ENCODE results near the gene ST6GALNAC4. TPM values are rescaled to one million over a fixed set of nuclear protein-coding genes. Genes with fewer than 3 reads are reported as not detected.

ST6GALNAC4 gene
- total RNA-seq, 8 experiments from 2014 or later, result 6.5 to 54.7 (median 14.6) TPM

GRCh38 chr9:127915325-127915752 is 1.5 kb downstream of the ST6GALNAC4 start:
- no peak overlapping the region for H3K27ac ChIP-seq
- in situ Hi-C loops (cut with MboI; ENCODE audit: low pct_unique_long_range_greater_than_20kb in 2 of 9, low sequenced_read_pairs in 9 of 9, unreplicated experiment in 9 of 9), result loop anchor here (25.0 kb wide), 1 partner anchor 328 kb away; no protein-coding TSS in a partner anchor
- 0% methylated on average over 1 of the region's 5 CpGs; no CpG with 5 or more reads in 9 of the 10 experiments for WGBS, 10 experiments
- no peak for ATAC-seq (replicated peaks in 6 of 8)
- H3K4me1 ChIP-seq (replicated peaks in 1 of 2), result peaks cover 8 to 23% of the 10 kb centered on the region in 2 donors
- no peak overlapping the region for H3K4me3 ChIP-seq

- peaks cover 8 to 24% of the 10 kb centered on the region in 2 donors for H3K4me1 ChIP-seq (replicated peaks in 1 of 2)
- no peak overlapping the region for H3K4me3 ChIP-seq
- WGBS, 10 experiments, result 94 to 100% methylated on average over 1 to 3 of the region's 11 CpGs; no CpG with 5 or more reads in 8 of the 10 experiments
- ATAC-seq (replicated peaks in 6 of 8), result no peak
- H3K27ac ChIP-seq, result no peak overlapping the region
- in situ Hi-C loops (cut with MboI; ENCODE audit: low pct_unique_long_range_greater_than_20kb in 2 of 9, low sequenced_read_pairs in 9 of 9, unreplicated experiment in 9 of 9), result loop anchor here (25.0 kb wide), 1 partner anchor 326 kb away; no protein-coding TSS in a partner anchor
Observed at GRCh38 chr9:127913682-127914081, 3.2 kb downstream of the ST6GALNAC4 start.

GRCh38 chr9:127912882-127913281 is 4.0 kb downstream of the ST6GALNAC4 start:
- ATAC-seq (replicated peaks in 6 of 8), result no peak
- H3K27ac ChIP-seq, result no peak overlapping the region
- H3K4me1 ChIP-seq (replicated peaks in 1 of 2), result peaks cover 8 to 20% of the 10 kb centered on the region in 2 donors
- WGBS, 10 experiments, result 62 to 100% (median 100%) methylated on average over 1 to 4 of the region's 5 CpGs; no CpG with 5 or more reads in 3 of the 10 experiments
- in situ Hi-C loops (cut with MboI; ENCODE audit: low pct_unique_long_range_greater_than_20kb in 2 of 9, low sequenced_read_pairs in 9 of 9, unreplicated experiment in 9 of 9), result loop anchor here (25.0 kb wide), 1 partner anchor 326 kb away; no protein-coding TSS in a partner anchor
- H3K4me3 ChIP-seq, result no peak overlapping the region

- WGBS, 10 experiments, result 80 to 97% (median 93%) methylated on average over 1 to 11 of the region's 31 CpGs; no CpG with 5 or more reads in 7 of the 10 experiments
- peaks cover 8 to 15% of the 10 kb centered on the region in 2 donors for H3K4me1 ChIP-seq (replicated peaks in 1 of 2)
- in situ Hi-C loops (cut with MboI; ENCODE audit: low pct_unique_long_range_greater_than_20kb in 2 of 9, low sequenced_read_pairs in 9 of 9, unreplicated experiment in 9 of 9), result loop anchor here (25.0 kb wide), 1 partner anchor 325 kb away; no protein-coding TSS in a partner anchor
- ATAC-seq (replicated peaks in 6 of 8), result no peak
- H3K27ac ChIP-seq, result no peak overlapping the region
- no peak overlapping the region for H3K4me3 ChIP-seq
Observed at GRCh38 chr9:127912296-127912695, 4.5 kb downstream of the ST6GALNAC4 start.

GRCh38 chr9:127910613-127911205 is 6.1 kb downstream of the ST6GALNAC4 start:
- Histone ChIP-seq H3K4me3 (no peak overlapping the region), H3K4me1 (replicated peaks in 1 of 2) (peaks cover 11 to 20% of the 10 kb centered on the region in 2 donors), H3K27ac (no peak overlapping the region)
- 40 to 100% (median 74%) methylated on average over 1 to 2 of the region's 6 CpGs; no CpG with 5 or more reads in 4 of the 10 experiments for WGBS, 10 experiments
- in situ Hi-C loops (cut with MboI; ENCODE audit: low pct_unique_long_range_greater_than_20kb in 2 of 9, low sequenced_read_pairs in 9 of 9, unreplicated experiment in 9 of 9), result loop anchor here (25.0 kb wide), 1 partner anchor 323 kb away; no protein-coding TSS in a partner anchor
- ATAC-seq (replicated peaks in 6 of 8), result peak; percentile 14 to 93 (median 46)

- Histone ChIP-seq H3K27ac (no peak overlapping the region), H3K4me1 (replicated peaks in 1 of 2) (peaks cover 11 to 17% of the 10 kb centered on the region in 2 donors), H3K4me3 (no peak overlapping the region)
- 40 to 82% methylated on average over 2 to 5 of the region's 17 CpGs; no CpG with 5 or more reads in 8 of the 10 experiments for WGBS, 10 experiments
- in situ Hi-C loops (cut with MboI; ENCODE audit: low pct_unique_long_range_greater_than_20kb in 2 of 9, low sequenced_read_pairs in 9 of 9, unreplicated experiment in 9 of 9), result loop anchor here (25.0 kb wide), 1 partner anchor 323 kb away; no protein-coding TSS in a partner anchor
- no peak for ATAC-seq (replicated peaks in 6 of 8)
Observed at GRCh38 chr9:127909839-127910273, 7.0 kb downstream of the ST6GALNAC4 start.

- H3K27ac ChIP-seq, result no peak overlapping the region
- ATAC-seq (replicated peaks in 6 of 8), result no peak
- 100% methylated on average over 1 of the region's 10 CpGs; no CpG with 5 or more reads in 8 of the 10 experiments for WGBS, 10 experiments
- H3K4me1 ChIP-seq (replicated peaks in 1 of 2), result peaks cover 14 to 27% of the 10 kb centered on the region in 2 donors
- no peak overlapping the region for H3K4me3 ChIP-seq
- in situ Hi-C loops (cut with MboI; ENCODE audit: low pct_unique_long_range_greater_than_20kb in 2 of 9, low sequenced_read_pairs in 9 of 9, unreplicated experiment in 9 of 9), result loop anchor here (25.0 kb wide), 1 partner anchor 321 kb away; no protein-coding TSS in a partner anchor
Observed at GRCh38 chr9:127908660-127908926, 8.2 kb downstream of the ST6GALNAC4 start.

- no peak overlapping the region for H3K4me3 ChIP-seq
- H3K27ac ChIP-seq, result no peak overlapping the region
- in situ Hi-C loops (cut with MboI; ENCODE audit: low pct_unique_long_range_greater_than_20kb in 2 of 9, low sequenced_read_pairs in 9 of 9, unreplicated experiment in 9 of 9), result loop anchor here (25.0 kb wide), 1 partner anchor 321 kb away; no protein-coding TSS in a partner anchor
- WGBS, 10 experiments, result 81 to 100% (median 90%) methylated on average over 1 to 8 of the region's 35 CpGs; no CpG with 5 or more reads in 5 of the 10 experiments
- H3K4me1 ChIP-seq (replicated peaks in 1 of 2), result peaks cover 17 to 33% of the 10 kb centered on the region in 2 donors
- no peak for ATAC-seq (replicated peaks in 6 of 8)
Observed at GRCh38 chr9:127907867-127908659, 8.8 kb downstream of the ST6GALNAC4 start.

GRCh38 chr9:127905788-127906191 is 11.1 kb downstream of the ST6GALNAC4 start:
- ATAC-seq (replicated peaks in 6 of 8), result no peak
- Histone ChIP-seq H3K27ac (no peak overlapping the region), H3K4me3 (no peak overlapping the region), H3K4me1 (replicated peaks in 1 of 2) (peaks cover 17 to 33% of the 10 kb centered on the region in 2 donors)
- in situ Hi-C loops (cut with MboI; ENCODE audit: low pct_unique_long_range_greater_than_20kb in 2 of 9, low sequenced_read_pairs in 9 of 9, unreplicated experiment in 9 of 9), result loop anchor here (25.0 kb wide), 1 partner anchor 318 kb away; no protein-coding TSS in a partner anchor
- WGBS, 10 experiments, result 89 to 100% (median 95%) methylated on average over 1 to 5 of the region's 12 CpGs; no CpG with 5 or more reads in 6 of the 10 experiments

- in situ Hi-C loops (cut with MboI; ENCODE audit: low pct_unique_long_range_greater_than_20kb in 2 of 9, low sequenced_read_pairs in 9 of 9, unreplicated experiment in 9 of 9), result loop anchor here (25.0 kb wide), 1 partner anchor 318 kb away; no protein-coding TSS in a partner anchor
- Histone ChIP-seq H3K4me3 (no peak overlapping the region), H3K27ac (no peak overlapping the region), H3K4me1 (replicated peaks in 1 of 2) (peaks cover 15 to 29% of the 10 kb centered on the region in 2 donors)
- 40 to 100% (median 83%) methylated on average over 1 of the region's 5 CpGs; no CpG with 5 or more reads in 3 of the 10 experiments for WGBS, 10 experiments
- ATAC-seq (replicated peaks in 6 of 8), result peak in 2 of 8 experiments; percentile 5 to 7
Observed at GRCh38 chr9:127905004-127905728, 11.7 kb downstream of the ST6GALNAC4 start.

GRCh38 chr9:127904561-127905003 is 12.3 kb downstream of the ST6GALNAC4 start:
- peak in 1 of 8 experiments; percentile 17 for ATAC-seq (replicated peaks in 6 of 8)
- H3K4me1 ChIP-seq (replicated peaks in 1 of 2), result peaks cover 15 to 29% of the 10 kb centered on the region in 2 donors
- in situ Hi-C loops (cut with MboI; ENCODE audit: low pct_unique_long_range_greater_than_20kb in 2 of 9, low sequenced_read_pairs in 9 of 9, unreplicated experiment in 9 of 9), result loop anchor here (25.0 kb wide), 1 partner anchor 317 kb away; no protein-coding TSS in a partner anchor
- H3K4me3 ChIP-seq, result no peak overlapping the region
- 60 to 83% (median 76%) methylated on average over 1 to 6 of the region's 12 CpGs; no CpG with 5 or more reads in 5 of the 10 experiments for WGBS, 10 experiments
- H3K27ac ChIP-seq, result peak overlapping the region in 1 of 2 donors; percentile 49

All from motor neuron (in vitro differentiated cells).